ENCODE measurements around the gene HACD1. TPM values are rescaled to one million over a fixed set of nuclear protein-coding genes. Genes with fewer than 3 reads are reported as not detected.

The HACD1 gene
- total RNA-seq, 4 donors from 2014 or later, result 17.4 to 29.9 (median 19.1) TPM

GRCh38 chr10:17562614-17563013, 54.6 kb downstream of the HACD1 start:
- ATAC-seq (ENCODE audit: low FRiP score) (no peak), DNase-seq (ENCODE audit: low spot score) (no peak)
- TF ChIP-seq CTCF (IDR thresholded peaks at IDR 0.05), result no peak

GRCh38 chr10:17561111-17561510, 56.1 kb downstream of the HACD1 start:
- ATAC-seq (ENCODE audit: low FRiP score), result no peak
- TF ChIP-seq CTCF (IDR thresholded peaks at IDR 0.05), result no peak
- DNase-seq (ENCODE audit: low spot score), result no peak

- no peak for DNase-seq (ENCODE audit: low spot score)
- ATAC-seq (ENCODE audit: low FRiP score), result no peak
- TF ChIP-seq CTCF (IDR thresholded peaks at IDR 0.05), result no peak
These were observed 59.7 kb downstream of the HACD1 start for GRCh38 chr10:17557459-17557858.

- no peak for ATAC-seq (ENCODE audit: low FRiP score)
- TF ChIP-seq CTCF (IDR thresholded peaks at IDR 0.05), result no peak
- DNase-seq (ENCODE audit: low spot score), result no peak
These were observed 68.4 kb downstream of the HACD1 start for GRCh38 chr10:17548770-17549169.

- TF ChIP-seq CTCF (IDR thresholded peaks at IDR 0.05), result no peak
- DNase-seq (ENCODE audit: low spot score), result no peak
- no peak for ATAC-seq (ENCODE audit: low FRiP score)
These were observed 69.0 kb downstream of the HACD1 start for GRCh38 chr10:17548162-17548561.

GRCh38 chr10:17547060-17547459, 70.1 kb downstream of the HACD1 start:
- no peak for ATAC-seq (ENCODE audit: low FRiP score)
- no peak for TF ChIP-seq CTCF (IDR thresholded peaks at IDR 0.05)
- no peak for DNase-seq (ENCODE audit: low spot score)

GRCh38 chr10:17544465-17544864, 72.7 kb downstream of the HACD1 start:
- DNase-seq (ENCODE audit: low spot score) (no peak), ATAC-seq (ENCODE audit: low FRiP score) (no peak)
- TF ChIP-seq CTCF (IDR thresholded peaks at IDR 0.05), result no peak

Small RNAs within 50 kb of the gene (small RNA-seq; reads per million reads assigned to genes)
- not detected for gene AC069542.2

Other genes with a start within 250 kb of the HACD1 start
- 1 to 10 TPM in 1 of 4 donors, under 1 TPM in 3; 0.19 to 7.6 (median 0.40) TPM for gene ST8SIA6, start 162.8 kb downstream of the HACD1 start, total RNA-seq
- 10 to 100 TPM; 19.1 to 28.1 (median 22.1) TPM for gene STAM, start 26.8 kb upstream of the HACD1 start, total RNA-seq
- gene TMEM236, start 134.8 kb upstream of the HACD1 start, total RNA-seq, result 1 to 10 TPM; 1.7 to 4.1 (median 3.0) TPM
- gene MRC1, start 192.0 kb upstream of the HACD1 start, total RNA-seq, result 100 to 1,000 TPM; 130 to 206 (median 139) TPM